Measurements from ENCODE around the gene MYOM1.
A peak's percentile ranks its signal among the peaks of the same experiment; 100 is the strongest.

The MYOM1 gene

GRCh38 chr18:3153107-3153704 is 66.6 kb downstream of the MYOM1 start:
- Histone ChIP-seq H3K4me1 (ENCODE audit: low read length) (no peaks in the 10 kb centered on the region), H2AFZ (ENCODE audit: low read depth, low read length) (no peak overlapping the region), H3K27ac (ENCODE audit: low read length) (no peak overlapping the region), H3K27me3 (ENCODE audit: low read depth, low read length) (peaks cover 5% of the 10 kb centered on the region; the same call in 1 of the 2 replicates), H3K79me2 (ENCODE audit: low read length) (no peaks in the 10 kb centered on the region), H3K36me3 (replicated peaks; ENCODE audit: low read depth, low read length) (no peaks in the 10 kb centered on the region), H3K9ac (ENCODE audit: low read length) (no peak overlapping the region), H3K4me3 (ENCODE audit: low read length) (no peak overlapping the region), H4K20me1 (ENCODE audit: insufficient read depth, low read length) (no peaks in the 10 kb centered on the region), H3K9me3 (ENCODE audit: insufficient read depth, low read length) (no peaks in the 10 kb centered on the region), H3K4me2 (ENCODE audit: low read length) (no peak overlapping the region)
- TF ChIP-seq CTCF (IDR thresholded peaks at IDR 0.05; ENCODE audit: low read depth, low read length) = no peak
- no peak for TF ChIP-seq EZH2phosphoT487 (IDR thresholded peaks at IDR 0.05; ENCODE audit: low read depth)

- H3K4me3 ChIP-seq (ENCODE audit: low read length) = no peak overlapping the region
Measured at GRCh38 chr18:3152294-3152693, 67.5 kb downstream of the MYOM1 start.

GRCh38 chr18:3151399-3152264 is 68.1 kb downstream of the MYOM1 start:
- H3K27ac ChIP-seq (ENCODE audit: low read length) = no peak overlapping the region
- H3K36me3 ChIP-seq (replicated peaks; ENCODE audit: low read depth, low read length) = no peaks in the 10 kb centered on the region
- H3K9ac ChIP-seq (ENCODE audit: low read length) = no peak overlapping the region
- TF ChIP-seq EZH2phosphoT487 (IDR thresholded peaks at IDR 0.05; ENCODE audit: low read depth) = no peak
- peak; percentile 67 for TF ChIP-seq CTCF (IDR thresholded peaks at IDR 0.05; ENCODE audit: low read depth, low read length)
- no peak overlapping the region; the same call in 1 of the 2 replicates for H2AFZ ChIP-seq (ENCODE audit: low read depth, low read length)
- H4K20me1 ChIP-seq (ENCODE audit: insufficient read depth, low read length) = no peaks in the 10 kb centered on the region
- peaks cover 5% of the 10 kb centered on the region for H3K27me3 ChIP-seq (ENCODE audit: low read depth, low read length)
- H3K4me1 ChIP-seq (ENCODE audit: low read length) = no peaks in the 10 kb centered on the region
- no peaks in the 10 kb centered on the region for H3K9me3 ChIP-seq (ENCODE audit: insufficient read depth, low read length)
- no peaks in the 10 kb centered on the region for H3K79me2 ChIP-seq (ENCODE audit: low read length)
- peak overlapping the region; percentile 37 for H3K4me2 ChIP-seq (ENCODE audit: low read length)
- peak overlapping the region; percentile 37; the same call in 1 of the 2 replicates for H3K4me3 ChIP-seq (ENCODE audit: low read length)

More at GRCh38 chr18:3152294-3152693, 67.5 kb downstream of the MYOM1 start:
- H3K79me2 ChIP-seq (ENCODE audit: low read length) = no peaks in the 10 kb centered on the region
- H4K20me1 ChIP-seq (ENCODE audit: insufficient read depth, low read length) = no peaks in the 10 kb centered on the region
- TF ChIP-seq CTCF (IDR thresholded peaks at IDR 0.05; ENCODE audit: low read depth, low read length) (no peak), EZH2phosphoT487 (IDR thresholded peaks at IDR 0.05; ENCODE audit: low read depth) (no peak)
- H3K36me3 ChIP-seq (replicated peaks; ENCODE audit: low read depth, low read length) = no peaks in the 10 kb centered on the region
- H2AFZ ChIP-seq (ENCODE audit: low read depth, low read length) = no peak overlapping the region; the same call in 1 of the 2 replicates
- no peaks in the 10 kb centered on the region for H3K4me1 ChIP-seq (ENCODE audit: low read length)
- H3K9ac ChIP-seq (ENCODE audit: low read length) = no peak overlapping the region
- no peak overlapping the region for H3K27ac ChIP-seq (ENCODE audit: low read length)
- peaks cover 5% of the 10 kb centered on the region; the same call in 1 of the 2 replicates for H3K27me3 ChIP-seq (ENCODE audit: low read depth, low read length)
- H3K4me2 ChIP-seq (ENCODE audit: low read length) = no peak overlapping the region
- H3K9me3 ChIP-seq (ENCODE audit: insufficient read depth, low read length) = no peaks in the 10 kb centered on the region

GRCh38 chr18:3150688-3151087 is 69.1 kb downstream of the MYOM1 start:
- H3K36me3 ChIP-seq (replicated peaks; ENCODE audit: low read depth, low read length) = no peaks in the 10 kb centered on the region
- H3K9ac ChIP-seq (ENCODE audit: low read length) = no peak overlapping the region
- no peaks in the 10 kb centered on the region for H3K9me3 ChIP-seq (ENCODE audit: insufficient read depth, low read length)
- H3K4me2 ChIP-seq (ENCODE audit: low read length) = no peak overlapping the region
- no peak overlapping the region for H3K4me3 ChIP-seq (ENCODE audit: low read length)
- no peak overlapping the region for H3K27ac ChIP-seq (ENCODE audit: low read length)
- H3K79me2 ChIP-seq (ENCODE audit: low read length) = no peaks in the 10 kb centered on the region
- H3K4me1 ChIP-seq (ENCODE audit: low read length) = no peaks in the 10 kb centered on the region
- H4K20me1 ChIP-seq (ENCODE audit: insufficient read depth, low read length) = no peaks in the 10 kb centered on the region
- TF ChIP-seq CTCF (IDR thresholded peaks at IDR 0.05; ENCODE audit: low read depth, low read length) (no peak), EZH2phosphoT487 (IDR thresholded peaks at IDR 0.05; ENCODE audit: low read depth) (no peak)
- peaks cover 9% of the 10 kb centered on the region for H3K27me3 ChIP-seq (ENCODE audit: low read depth, low read length)
- H2AFZ ChIP-seq (ENCODE audit: low read depth, low read length) = no peak overlapping the region

Data from OCI-LY3 (cell line).